Upper lobe of left lung (tissue), 4 donors: Measurements from ENCODE around the gene CREG1.

ENCODE experiments used
- EP300 ChIP-seq, 4 donors: sonication (generic); formaldehyde crosslinking; IDR thresholded peaks; one replicate each; pipeline ENCODE4 v1.5.1; 2017; ENCODE audit warnings: antibody characterized with exemption in 4 of 4, control low read depth in 2 of 4
- TF ChIP-seq, protein P1 (sequence below), 6 experiments: fragments of 450-650 bp in 4 of 6; fragments of 200-600 bp in 2 of 6; sonication (generic) in 2 of 6; IDR thresholded peaks; one replicate each; pipeline ENCODE4 v1.5.1; 2016 to 2019; ENCODE audit warnings: antibody characterized with exemption in 6 of 6

DNA sequence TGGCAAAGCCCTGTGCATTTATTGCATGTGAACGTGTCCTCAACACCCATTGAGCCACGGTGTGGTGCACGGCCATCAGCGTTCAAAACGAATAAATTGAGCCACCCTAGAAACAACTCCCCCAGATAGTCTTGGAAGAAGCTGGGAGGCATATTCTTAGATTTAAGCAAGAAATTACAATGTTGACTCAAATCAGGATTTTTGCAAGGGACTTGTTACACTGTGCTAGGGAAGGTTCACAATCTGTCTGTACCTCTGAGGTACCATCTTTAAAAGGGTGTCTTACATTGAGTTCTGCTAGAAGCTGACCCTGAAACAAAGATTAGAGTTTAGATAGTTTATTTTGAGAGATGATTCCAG, 51.4 kb downstream of the CREG1 start:
- TF ChIP-seq, protein P1, sequence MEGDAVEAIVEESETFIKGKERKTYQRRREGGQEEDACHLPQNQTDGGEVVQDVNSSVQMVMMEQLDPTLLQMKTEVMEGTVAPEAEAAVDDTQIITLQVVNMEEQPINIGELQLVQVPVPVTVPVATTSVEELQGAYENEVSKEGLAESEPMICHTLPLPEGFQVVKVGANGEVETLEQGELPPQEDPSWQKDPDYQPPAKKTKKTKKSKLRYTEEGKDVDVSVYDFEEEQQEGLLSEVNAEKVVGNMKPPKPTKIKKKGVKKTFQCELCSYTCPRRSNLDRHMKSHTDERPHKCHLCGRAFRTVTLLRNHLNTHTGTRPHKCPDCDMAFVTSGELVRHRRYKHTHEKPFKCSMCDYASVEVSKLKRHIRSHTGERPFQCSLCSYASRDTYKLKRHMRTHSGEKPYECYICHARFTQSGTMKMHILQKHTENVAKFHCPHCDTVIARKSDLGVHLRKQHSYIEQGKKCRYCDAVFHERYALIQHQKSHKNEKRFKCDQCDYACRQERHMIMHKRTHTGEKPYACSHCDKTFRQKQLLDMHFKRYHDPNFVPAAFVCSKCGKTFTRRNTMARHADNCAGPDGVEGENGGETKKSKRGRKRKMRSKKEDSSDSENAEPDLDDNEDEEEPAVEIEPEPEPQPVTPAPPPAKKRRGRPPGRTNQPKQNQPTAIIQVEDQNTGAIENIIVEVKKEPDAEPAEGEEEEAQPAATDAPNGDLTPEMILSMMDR (IDR thresholded peaks at IDR 0.05) = no peak
- no peak for TF ChIP-seq EP300 (IDR thresholded peaks at IDR 0.05)
